ENCODE results near the gene DGAT2.

- no peak for TF ChIP-seq CTCF (IDR thresholded peaks at IDR 0.05)
- TF ChIP-seq ZFX (IDR thresholded peaks at IDR 0.05; ENCODE audit: borderline replicate concordance) = no peak
These were observed 27.9 kb upstream of the DGAT2 start for GRCh38 chr11:75740681-75741080.
